Activated gamma-delta T cell (primary cell): ENCODE results near the gene VAV2.

ENCODE experiments used
- DNase-seq: peaks from one replicate; lab custom pipeline; 2025; lab: John Stamatoyannopoulos, UW

The VAV2 gene

GRCh38 chr9:133836001-133836758 is 155.9 kb downstream of the VAV2 start:
- DNase-seq = no peak

GRCh38 chr9:133835262-133835901 is 156.7 kb downstream of the VAV2 start:
- no peak for DNase-seq

- DNase-seq = no peak
These were observed 157.8 kb downstream of the VAV2 start for GRCh38 chr9:133834080-133834976.

GRCh38 chr9:133833388-133834025 is 158.6 kb downstream of the VAV2 start:
- DNase-seq = no peak

GRCh38 chr9:133832877-133833276 is 159.2 kb downstream of the VAV2 start:
- no peak for DNase-seq

- no peak for DNase-seq
These were observed 161.4 kb downstream of the VAV2 start for GRCh38 chr9:133830711-133831110.

GRCh38 chr9:133830310-133830709 is 161.8 kb downstream of the VAV2 start:
- DNase-seq = no peak

- no peak for DNase-seq
These were observed 163.7 kb downstream of the VAV2 start for GRCh38 chr9:133828338-133828997.

GRCh38 chr9:133826289-133827085 is 165.6 kb downstream of the VAV2 start:
- no peak for DNase-seq

GRCh38 chr9:133825555-133826218 is 166.4 kb downstream of the VAV2 start:
- no peak for DNase-seq

GRCh38 chr9:133824802-133825186 is 167.3 kb downstream of the VAV2 start:
- no peak for DNase-seq

GRCh38 chr9:133824106-133824801 is 167.9 kb downstream of the VAV2 start:
- no peak for DNase-seq

GRCh38 chr9:133823189-133824105 is 168.7 kb downstream of the VAV2 start:
- no peak for DNase-seq

- no peak for DNase-seq
These were observed 169.6 kb downstream of the VAV2 start for GRCh38 chr9:133822430-133823065.

- DNase-seq = no peak
These were observed 170.3 kb downstream of the VAV2 start for GRCh38 chr9:133821601-133822429.

- no peak for DNase-seq
These were observed 172.2 kb downstream of the VAV2 start for GRCh38 chr9:133819923-133820322.

- no peak for DNase-seq
These were observed 173.7 kb downstream of the VAV2 start for GRCh38 chr9:133818444-133818843.
